Endothelial cell of umbilical vein (primary cell): Measurements from ENCODE around the gene PSMB3. TPM values are rescaled to one million over a fixed set of nuclear protein-coding genes. Genes with fewer than 3 reads are reported as not detected.
A peak's percentile ranks its signal among the peaks of the same experiment; 100 is the strongest.

Source experiments
- BruUV-seq: library from RNA; stranded (reverse); fragments of 400-500 nt; replicated peaks from 2 replicates; lab custom pipeline; 2021; lab: Mats Ljungman, UMichigan
- CTCF ChIA-PET: fragments of 300-600, 350-600 bp; sonication (Branson Sonifier 250); formaldehyde crosslinking; loops from one replicate; lab custom pipeline; 2021; ENCODE audit warnings: antibody characterized with exemption, inconsistent platforms; lab: Charles Lee
- POLR2A ChIA-PET: fragments of 300-600, 350-600 bp; sonication (Branson Sonifier 250); formaldehyde crosslinking; loops from one replicate; lab custom pipeline; 2021; ENCODE audit warnings: antibody characterized with exemption, inconsistent platforms; lab: Charles Lee
- DNase-seq: peaks from one replicate; pipeline ENCODE4 v3.0.0-alpha.2; 2011; ENCODE audit warnings: low read depth, low spot score
- FAIRE-seq: peaks from 2 replicates; lab custom pipeline; 2011; peaks lifted over from hg19 to GRCh38; lab: Jason Lieb, UNC
- H2AFZ ChIP-seq: 2 replicates; pipeline ENCODE4 v1.6.0; 2012; ENCODE audit warnings: low read depth, low read length, control low read depth, inconsistent platforms
- H3K27ac ChIP-seq: 2 replicates; pipeline ENCODE4 v1.5.1; 2011; ENCODE audit warnings: low read depth, mild to moderate bottlenecking, control low read depth, low read length, moderate library complexity; ENCODE audit not compliant: insufficient read depth
- H3K27me3 ChIP-seq, 2 experiments: 2 replicates each; pipeline versions ENCODE4 v1.6.0 to v1.6.1; 2011; ENCODE audit warnings: low read length in 2 of 2, mixed read lengths in 1 of 2; ENCODE audit not compliant: control insufficient read depth in 2 of 2, insufficient read depth in 2 of 2
- H3K36me3 ChIP-seq, 2 experiments: 2 replicates in 1 of 2; 3 replicates in 1 of 2; pipeline ENCODE4 v1.5.1; 2011; ENCODE audit warnings: low read length in 2 of 2, mild to moderate bottlenecking in 1 of 2, moderate library complexity in 1 of 2; ENCODE audit not compliant: control insufficient read depth in 2 of 2, insufficient read depth in 2 of 2; ENCODE audit errors: extremely low read depth in 1 of 2
- H3K4me1 ChIP-seq: 3 replicates; pipeline ENCODE4 v1.5.1; 2011; ENCODE audit warnings: mild to moderate bottlenecking, low read length; ENCODE audit not compliant: control insufficient read depth, insufficient read depth; ENCODE audit errors: extremely low read depth
- H3K4me2 ChIP-seq: 2 replicates; pipeline ENCODE4 v1.6.1; 2011; ENCODE audit warnings: low read length, control low read depth, mixed read lengths; ENCODE audit not compliant: insufficient read depth
- H3K4me3 ChIP-seq, 3 experiments: fragments of 200-600 bp in 1 of 3; sonication (generic), shearing (Covaris generic) in 1 of 3; replicated peaks in 1 of 3; 2 replicates each; pipeline ENCODE4 v1.5.1; 2011 to 2016; ENCODE audit warnings: control low read depth in 3 of 3, low read length in 3 of 3, mild to moderate bottlenecking in 2 of 3, inconsistent platforms in 1 of 3, low read depth in 1 of 3, moderate library complexity in 1 of 3; ENCODE audit not compliant: insufficient read depth in 1 of 3
- H3K79me2 ChIP-seq: 2 replicates; pipeline ENCODE4 v1.6.0; 2012; ENCODE audit warnings: low read length, inconsistent platforms; ENCODE audit not compliant: control insufficient read depth, insufficient read depth
- H3K9ac ChIP-seq: replicated peaks from 2 replicates; pipeline ENCODE3; 2011; ENCODE audit warnings: low read length, control low read depth; ENCODE audit not compliant: insufficient read depth; ENCODE audit errors: extremely low read depth
- H3K9me1 ChIP-seq: replicated peaks from 3 replicates; pipeline ENCODE4 v1.6.0; 2011; ENCODE audit warnings: mild to moderate bottlenecking, low read length; ENCODE audit not compliant: control insufficient read depth, insufficient read depth; ENCODE audit errors: extremely low read depth
- H3K9me3 ChIP-seq: replicated peaks from 2 replicates; pipeline ENCODE4 v1.5.1; 2012; ENCODE audit warnings: low read length, inconsistent platforms; ENCODE audit not compliant: control insufficient read depth, insufficient read depth
- H4K20me1 ChIP-seq: replicated peaks from 2 replicates; pipeline ENCODE3; 2011; ENCODE audit warnings: mild to moderate bottlenecking, low read length; ENCODE audit not compliant: control insufficient read depth, insufficient read depth; ENCODE audit errors: extremely low read depth
- CTCF ChIP-seq, 2 donors: IDR thresholded peaks; 1 replicate in 1 of 2; 2 replicates in 1 of 2; pipeline ENCODE4 v1.5.1; 2011; ENCODE audit warnings: low read length in 2 of 2, mild to moderate bottlenecking in 2 of 2, moderate library complexity in 2 of 2, control low read depth in 1 of 2, inconsistent platforms in 1 of 2, low read depth in 1 of 2; ENCODE audit not compliant: insufficient read depth in 1 of 2; ENCODE audit errors: extremely low read depth in 1 of 2
- EZH2 ChIP-seq: IDR thresholded peaks from 2 replicates; pipeline ENCODE4 v1.6.1; 2012; ENCODE audit warnings: borderline replicate concordance, low read depth, mild to moderate bottlenecking, moderate library complexity, low read length, inconsistent platforms; ENCODE audit not compliant: severe bottlenecking
- FOS ChIP-seq: IDR thresholded peaks from 2 replicates; pipeline ENCODE4 v1.6.1; 2011; ENCODE audit warnings: mild to moderate bottlenecking, low read length, moderate library complexity, borderline replicate concordance; ENCODE audit not compliant: insufficient read depth
- GATA2 ChIP-seq: IDR thresholded peaks from 2 replicates; pipeline ENCODE4 v1.7.0; 2011; ENCODE audit warnings: low read depth, mild to moderate bottlenecking, moderate library complexity, mixed read lengths, low read length; ENCODE audit not compliant: insufficient read length, insufficient read depth
- MAX ChIP-seq: IDR thresholded peaks from 2 replicates; pipeline ENCODE4 v1.6.1; 2011; ENCODE audit not compliant: insufficient read depth, insufficient read length
- MYC ChIP-seq: IDR thresholded peaks from one replicate; pipeline ENCODE4 v1.6.1; 2011; ENCODE audit warnings: mild to moderate bottlenecking, low read depth, low read length
- POLR2A ChIP-seq: IDR thresholded peaks from 2 replicates; pipeline ENCODE4 v1.6.1; 2012; ENCODE audit warnings: low read depth, mild to moderate bottlenecking, control low read depth, low read length
- POLR2AphosphoS5 ChIP-seq: IDR thresholded peaks from 2 replicates; pipeline ENCODE4 v1.6.1; 2012; ENCODE audit warnings: low read depth, mild to moderate bottlenecking, control low read depth, low read length, moderate library complexity; ENCODE audit not compliant: insufficient read depth
- dilution Hi-C: fragments of 300-500 bp; cut with MboI; formaldehyde crosslinking; loops from one replicate; pipeline ENCODE4 v1.15.0; 2019; ENCODE audit warnings: low sequenced_read_pairs; ENCODE audit not compliant: extremely low pct_ligation_motif_present
- intact Hi-C: fragments of 100-400 bp; cut with micrococcal nuclease; formaldehyde crosslinking; loops from one replicate; pipeline ENCODE4 v1.10.0; 2022
- polyA plus RNA-seq, 4 experiments: library from polyadenylated mRNA; depleted of rRNA in 3 of 4; stranded (reverse) in 3 of 4; unstranded in 1 of 4; fragments of >200 nt; gene quantifications; 2 replicates each; pipeline versions ENCODE4 v1.2.1 to v1.2.3, GENCODE V29; 2011 to 2012; ENCODE audit warnings: missing spikeins in 1 of 4
- total RNA-seq: library from RNA; stranded (reverse); gene quantifications from 2 replicates; pipeline ENCODE4 v1.2.3, GENCODE V29; 2021

The PSMB3 gene
- total and polyA plus RNA-seq, 2 donors (not counting 3 experiments of a cell fraction or from before 2014, with no cell fraction given), result 213 to 685 TPM

- Histone ChIP-seq H3K27me3 (no peaks in the 10 kb centered on the region), H3K4me3 (no peak overlapping the region), H3K4me1 (no peaks in the 10 kb centered on the region), H3K36me3 (peaks cover 19 to 38% of the 10 kb centered on the region in 2 experiments), H3K79me2 (peaks cover 1% of the 10 kb centered on the region), H4K20me1 (no peaks in the 10 kb centered on the region), H2AFZ (no peak overlapping the region), H3K9ac (no peak overlapping the region), H3K9me3 (no peaks in the 10 kb centered on the region), H3K4me2 (no peak overlapping the region), H3K9me1 (no peaks in the 10 kb centered on the region), H3K27ac (no peak overlapping the region)
- dilution Hi-C loops, result no loop called here
- FAIRE-seq, result no peak
- DNase-seq, result peak; percentile 52
- ChIA-PET CTCF (interaction anchor here (0.5 to 1.9 kb wide), 8 partner anchors 9 to 413 kb away, joined by 3 to 12 read pairs (median 4); partner anchors contain the start of gene PSMB3), POLR2A (no interaction called here)
- intact Hi-C loops, result no loop called here
- no TSS peak for BruUV-seq
- TF ChIP-seq MAX, result no peak
- TF ChIP-seq EZH2, result no peak
- peak; percentile 54 to 55 for TF ChIP-seq CTCF (IDR thresholded peaks at IDR 0.05; ENCODE audit: extremely low read depth in 1 of 2, insufficient read depth in 1 of 2, low read depth in 1 of 2, low read length in 2 of 2)
- no peak for TF ChIP-seq MYC
- no peak for TF ChIP-seq POLR2A
Measured at GRCh38 chr17:38761612-38762011, 9.1 kb downstream of the PSMB3 start.

- Histone ChIP-seq H3K4me3 (no peak overlapping the region), H3K9me1 (no peaks in the 10 kb centered on the region), H3K27ac (no peak overlapping the region), H4K20me1 (no peaks in the 10 kb centered on the region), H3K36me3 (peaks cover 19 to 40% of the 10 kb centered on the region in 2 experiments), H3K9ac (no peak overlapping the region), H3K79me2 (peaks cover 1% of the 10 kb centered on the region), H3K4me1 (no peaks in the 10 kb centered on the region), H3K27me3 (no peaks in the 10 kb centered on the region), H3K4me2 (no peak overlapping the region), H3K9me3 (no peaks in the 10 kb centered on the region), H2AFZ (no peak overlapping the region)
- FAIRE-seq, result no peak
- POLR2A ChIA-PET, result no interaction called here
- CTCF ChIA-PET, result interaction anchor here (0.5 to 1.9 kb wide), 8 partner anchors 9 to 413 kb away, joined by 3 to 12 read pairs (median 4); partner anchors contain the start of gene PSMB3
- TF ChIP-seq POLR2AphosphoS5 (no peak), EZH2 (no peak), CTCF (IDR thresholded peaks at IDR 0.05; ENCODE audit: extremely low read depth in 1 of 2, insufficient read depth in 1 of 2, low read depth in 1 of 2, low read length in 2 of 2) (no peak), MYC (no peak), FOS (no peak), GATA2 (no peak), MAX (no peak)
- intact Hi-C loops, result no loop called here
- no TSS peak for BruUV-seq
- no peak for DNase-seq
- dilution Hi-C loops, result no loop called here
Measured at GRCh38 chr17:38762231-38762630, 9.7 kb downstream of the PSMB3 start.
